Kidney tubule cell (primary cell): ENCODE results near the gene WDR81.

Source experiments
- DNase-seq: peaks from one replicate; pipeline ENCODE4 v3.0.0-alpha.2; 2018; ENCODE audit warnings: low spot score

Gene WDR81

GRCh38 chr17:1782171-1782567, 57.7 kb downstream of the WDR81 start:
- no peak for DNase-seq

GRCh38 chr17:1783271-1783670, 58.8 kb downstream of the WDR81 start:
- peak; percentile 21 for DNase-seq

- DNase-seq = peak; percentile 70
Observed at GRCh38 chr17:1783834-1784611, 59.5 kb downstream of the WDR81 start.

- DNase-seq = no peak
Observed at GRCh38 chr17:1785930-1786329, 61.4 kb downstream of the WDR81 start.

- no peak for DNase-seq
Observed at GRCh38 chr17:1786708-1787107, 62.2 kb downstream of the WDR81 start.

- DNase-seq = peak; percentile 95
Observed at GRCh38 chr17:1787301-1787902, 62.9 kb downstream of the WDR81 start.
